ENCODE measurements around the gene UBE2E1.
"Not testable (repeated sequence)": the region's sequence is repeated elsewhere in the genome, so short reads cannot be mapped to it uniquely, and the experiment has no call there.

Gene UBE2E1

DNA sequence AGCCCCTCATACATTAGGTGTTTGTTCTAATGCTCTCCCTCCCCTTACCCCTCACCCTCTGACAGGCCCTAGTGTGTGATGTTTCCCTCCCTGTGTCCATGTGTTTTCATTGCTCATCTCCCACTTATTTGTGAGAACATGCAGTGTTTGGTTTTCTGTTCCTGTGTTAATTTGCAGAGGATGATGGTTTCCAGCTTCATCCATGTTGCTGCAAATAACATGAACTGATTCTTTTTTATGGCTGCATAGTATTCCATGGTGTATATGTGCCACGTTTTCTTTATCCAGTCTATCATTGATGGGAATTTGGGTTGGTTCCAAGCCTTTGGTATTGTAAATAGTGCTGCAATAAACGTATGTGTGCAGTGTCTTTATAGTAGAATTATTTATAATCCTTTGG lies 43.7 kb downstream of the UBE2E1 start:
- not testable (repeated sequence) for H3K27ac ChIP-seq (ENCODE audit: low read depth, low read length); H3K4me3 ChIP-seq (ENCODE audit: low read depth, low read length); H3K4me1 ChIP-seq (ENCODE audit: control insufficient read depth, insufficient read depth, low read length, unreplicated experiment); H2AFZ ChIP-seq (ENCODE audit: low read length, unreplicated experiment); H3K27me3 ChIP-seq (ENCODE audit: insufficient read depth, low read length); H3K36me3 ChIP-seq (ENCODE audit: insufficient read depth, low read length)
- H3K79me2 ChIP-seq (ENCODE audit: control insufficient read depth, insufficient read depth, low read length, unreplicated experiment), result peaks cover 51% of the 10 kb centered on the region

DNA sequence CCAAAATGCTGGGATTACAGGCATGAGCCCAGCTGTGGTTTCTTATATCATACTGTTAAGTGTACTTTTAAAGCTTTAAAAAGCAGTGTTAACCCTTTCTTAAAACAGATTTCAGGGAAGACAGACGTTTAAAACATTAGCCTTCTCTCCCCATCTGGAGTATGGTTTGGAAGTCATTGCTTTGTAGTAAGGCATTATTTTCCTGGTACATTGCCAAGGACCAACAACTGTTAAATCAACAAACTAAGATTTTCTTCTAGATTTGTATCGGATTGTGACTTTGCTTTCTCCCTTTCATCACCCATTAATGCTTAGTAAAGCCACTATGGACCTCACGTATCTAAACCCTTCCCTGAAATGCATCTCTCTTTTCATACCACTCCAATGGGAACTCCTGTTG lies 50.5 kb downstream of the UBE2E1 start:
- no peaks in the 10 kb centered on the region; the same call in 1 of the 2 replicates for H3K36me3 ChIP-seq (ENCODE audit: insufficient read depth, low read length)
- H3K27ac ChIP-seq (ENCODE audit: low read depth, low read length), result no peak overlapping the region
- H2AFZ ChIP-seq (ENCODE audit: low read length, unreplicated experiment), result no peak overlapping the region
- H3K79me2 ChIP-seq (ENCODE audit: control insufficient read depth, insufficient read depth, low read length, unreplicated experiment), result peaks cover 66% of the 10 kb centered on the region
- no peak overlapping the region for H3K4me3 ChIP-seq (ENCODE audit: low read depth, low read length)
- H3K27me3 ChIP-seq (ENCODE audit: insufficient read depth, low read length), result no peaks in the 10 kb centered on the region
- peaks cover 9% of the 10 kb centered on the region for H3K4me1 ChIP-seq (ENCODE audit: control insufficient read depth, insufficient read depth, low read length, unreplicated experiment)

DNA sequence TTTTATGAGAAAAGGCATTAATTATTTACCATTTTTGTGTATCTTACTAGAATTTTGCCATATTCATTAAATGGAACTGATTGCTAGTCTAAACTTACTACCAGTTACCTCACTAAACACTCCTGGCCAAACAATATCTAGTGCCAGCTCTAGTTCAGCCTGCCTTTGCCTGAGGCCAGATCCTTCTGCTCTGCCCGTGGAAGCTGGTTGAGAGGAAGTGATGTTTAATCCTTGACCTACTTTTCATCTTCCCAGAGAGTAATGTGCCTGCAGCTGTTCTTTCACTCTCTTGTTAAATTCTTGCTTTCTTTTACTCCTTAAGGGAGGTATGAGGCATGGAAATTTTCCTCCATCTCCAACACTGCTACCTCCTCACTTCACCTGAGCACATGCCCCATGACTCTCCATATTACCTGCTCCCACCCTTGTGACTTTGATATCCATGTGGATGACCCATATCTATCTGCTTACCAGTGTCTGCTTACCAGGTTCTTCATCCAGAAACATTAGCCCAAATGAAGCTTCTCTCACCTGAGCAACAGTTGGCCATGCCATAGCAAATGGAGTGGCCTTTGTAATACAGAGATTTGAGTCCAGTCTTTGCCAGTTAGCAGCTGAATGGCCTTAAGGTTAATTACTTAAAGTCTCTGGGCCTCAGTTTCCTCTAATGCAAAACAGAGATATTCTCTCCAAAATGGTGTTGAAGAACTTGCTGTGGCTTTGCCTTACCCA lies 53.4 kb downstream of the UBE2E1 start:
- H3K4me3 ChIP-seq (ENCODE audit: low read depth, low read length), result no peak overlapping the region
- peaks cover 60% of the 10 kb centered on the region for H3K79me2 ChIP-seq (ENCODE audit: control insufficient read depth, insufficient read depth, low read length, unreplicated experiment)
- no peak overlapping the region for H2AFZ ChIP-seq (ENCODE audit: low read length, unreplicated experiment)
- H3K4me1 ChIP-seq (ENCODE audit: control insufficient read depth, insufficient read depth, low read length, unreplicated experiment), result peaks cover 17% of the 10 kb centered on the region
- no peaks in the 10 kb centered on the region for H3K27me3 ChIP-seq (ENCODE audit: insufficient read depth, low read length)
- H3K36me3 ChIP-seq (ENCODE audit: insufficient read depth, low read length), result no peaks in the 10 kb centered on the region
- no peak overlapping the region for H3K27ac ChIP-seq (ENCODE audit: low read depth, low read length)

DNA sequence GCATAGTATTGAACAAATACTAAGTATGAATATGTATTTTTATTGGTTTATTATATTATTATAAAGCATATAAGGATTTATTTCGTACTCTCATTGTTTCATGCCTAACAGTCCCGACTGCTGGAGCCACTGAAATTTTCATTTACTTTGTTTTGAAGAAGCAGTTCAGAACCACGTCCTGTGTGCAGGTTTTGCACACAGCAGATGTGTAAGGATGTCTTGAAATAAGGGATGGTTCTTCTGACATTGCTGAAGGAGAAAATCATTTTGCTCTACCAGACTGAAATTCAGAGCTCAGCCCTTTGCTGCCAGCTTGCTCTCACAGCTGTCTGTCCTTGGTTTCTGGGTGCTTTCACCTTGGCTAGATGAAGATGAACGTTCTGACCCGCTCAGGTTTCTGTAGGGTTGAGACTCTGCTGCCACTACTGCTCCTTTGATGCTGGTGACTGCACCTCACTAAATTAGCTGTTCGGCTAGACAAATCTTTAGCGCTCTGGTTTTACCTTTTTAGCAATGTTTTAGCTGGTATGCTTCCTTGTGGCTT lies 54.2 kb downstream of the UBE2E1 start:
- no peaks in the 10 kb centered on the region for H3K36me3 ChIP-seq (ENCODE audit: insufficient read depth, low read length)
- no peak overlapping the region for H2AFZ ChIP-seq (ENCODE audit: low read length, unreplicated experiment)
- no peak overlapping the region for H3K27ac ChIP-seq (ENCODE audit: low read depth, low read length)
- H3K27me3 ChIP-seq (ENCODE audit: insufficient read depth, low read length), result no peaks in the 10 kb centered on the region
- no peak overlapping the region for H3K4me3 ChIP-seq (ENCODE audit: low read depth, low read length)
- peaks cover 56% of the 10 kb centered on the region for H3K79me2 ChIP-seq (ENCODE audit: control insufficient read depth, insufficient read depth, low read length, unreplicated experiment)
- H3K4me1 ChIP-seq (ENCODE audit: control insufficient read depth, insufficient read depth, low read length, unreplicated experiment), result peaks cover 23% of the 10 kb centered on the region

DNA sequence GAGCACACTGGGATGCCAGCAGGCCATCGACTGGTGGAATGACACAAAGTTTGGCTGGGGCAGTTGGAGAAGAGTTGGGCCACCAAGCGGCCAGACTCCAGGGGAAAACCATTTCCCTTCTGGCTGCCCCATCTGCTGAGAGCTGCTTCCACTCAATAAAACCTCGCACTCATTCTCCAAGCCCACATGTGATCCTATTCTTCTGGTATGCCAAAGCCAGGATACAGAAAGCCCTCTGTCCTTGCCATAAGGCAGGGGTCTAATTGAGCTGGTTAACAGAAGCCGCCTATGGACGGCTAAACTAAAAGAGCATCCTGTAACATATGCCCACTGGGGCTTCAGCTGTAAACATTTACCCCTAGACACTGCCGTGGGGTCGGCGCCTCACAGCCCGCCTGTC lies 55.9 kb downstream of the UBE2E1 start:
- Histone ChIP-seq H3K4me1 (ENCODE audit: control insufficient read depth, insufficient read depth, low read length, unreplicated experiment) (peaks cover 40% of the 10 kb centered on the region), H3K4me3 (ENCODE audit: low read depth, low read length) (no peak overlapping the region), H3K36me3 (ENCODE audit: insufficient read depth, low read length) (no peaks in the 10 kb centered on the region), H2AFZ (ENCODE audit: low read length, unreplicated experiment) (no peak overlapping the region), H3K27me3 (ENCODE audit: insufficient read depth, low read length) (no peaks in the 10 kb centered on the region), H3K27ac (ENCODE audit: low read depth, low read length) (no peak overlapping the region), H3K79me2 (ENCODE audit: control insufficient read depth, insufficient read depth, low read length, unreplicated experiment) (peaks cover 59% of the 10 kb centered on the region)

DNA sequence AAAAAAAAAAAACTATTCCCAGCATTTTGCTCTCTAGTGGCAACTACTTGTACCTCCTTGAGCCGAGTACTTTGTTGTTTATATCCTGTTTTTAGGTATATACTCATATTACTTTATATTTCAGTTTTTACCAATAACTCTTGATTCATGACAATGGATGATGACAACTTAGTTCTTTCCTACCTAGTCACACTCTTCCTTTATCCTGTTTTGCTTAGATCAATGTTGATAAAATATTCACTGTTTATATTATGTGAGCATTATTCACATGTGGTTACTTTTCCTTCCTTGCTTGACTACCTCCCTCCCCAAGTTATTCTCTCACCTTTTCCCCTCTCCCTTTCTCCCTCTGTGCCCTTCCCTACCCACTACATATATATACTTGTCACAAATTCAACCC lies 57.3 kb downstream of the UBE2E1 start:
- H3K4me1 ChIP-seq (ENCODE audit: control insufficient read depth, insufficient read depth, low read length, unreplicated experiment), result peaks cover 41% of the 10 kb centered on the region
- H3K79me2 ChIP-seq (ENCODE audit: control insufficient read depth, insufficient read depth, low read length, unreplicated experiment), result peaks cover 56% of the 10 kb centered on the region

DNA sequence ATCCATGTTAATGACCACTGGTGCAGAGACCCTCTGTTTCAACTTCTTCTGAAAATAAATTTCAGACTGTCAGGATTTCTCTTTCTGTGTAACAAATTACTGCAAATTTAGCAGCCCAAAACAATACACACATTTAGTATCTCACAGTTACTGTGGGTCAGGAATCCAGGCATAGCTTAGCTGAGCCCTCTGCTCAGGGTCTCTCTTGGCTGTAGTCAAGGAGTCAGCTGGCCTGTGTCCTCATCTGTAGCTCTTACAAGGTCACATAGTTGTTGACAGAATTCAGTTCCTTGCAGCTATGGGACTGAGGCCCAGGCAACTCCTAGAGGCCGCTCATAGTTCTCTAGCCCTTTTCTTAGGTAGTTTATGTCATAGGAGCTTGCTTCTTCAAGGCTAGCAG lies 59.2 kb downstream of the UBE2E1 start:
- no peaks in the 10 kb centered on the region for H3K27me3 ChIP-seq (ENCODE audit: insufficient read depth, low read length)
- peaks cover 36% of the 10 kb centered on the region for H3K4me1 ChIP-seq (ENCODE audit: control insufficient read depth, insufficient read depth, low read length, unreplicated experiment)
- H2AFZ ChIP-seq (ENCODE audit: low read length, unreplicated experiment), result no peak overlapping the region
- H3K79me2 ChIP-seq (ENCODE audit: control insufficient read depth, insufficient read depth, low read length, unreplicated experiment), result peaks cover 53% of the 10 kb centered on the region
- no peak overlapping the region for H3K4me3 ChIP-seq (ENCODE audit: low read depth, low read length)
- H3K36me3 ChIP-seq (ENCODE audit: insufficient read depth, low read length), result no peaks in the 10 kb centered on the region
- H3K27ac ChIP-seq (ENCODE audit: low read depth, low read length), result no peak overlapping the region

More for the DNA sequence above, 57.3 kb downstream of the UBE2E1 start:
- Histone ChIP-seq H3K36me3 (ENCODE audit: insufficient read depth, low read length) (no peaks in the 10 kb centered on the region), H3K27me3 (ENCODE audit: insufficient read depth, low read length) (no peaks in the 10 kb centered on the region), H3K4me3 (ENCODE audit: low read depth, low read length) (no peak overlapping the region), H3K27ac (ENCODE audit: low read depth, low read length) (no peak overlapping the region), H2AFZ (ENCODE audit: low read length, unreplicated experiment) (no peak overlapping the region)

DNA sequence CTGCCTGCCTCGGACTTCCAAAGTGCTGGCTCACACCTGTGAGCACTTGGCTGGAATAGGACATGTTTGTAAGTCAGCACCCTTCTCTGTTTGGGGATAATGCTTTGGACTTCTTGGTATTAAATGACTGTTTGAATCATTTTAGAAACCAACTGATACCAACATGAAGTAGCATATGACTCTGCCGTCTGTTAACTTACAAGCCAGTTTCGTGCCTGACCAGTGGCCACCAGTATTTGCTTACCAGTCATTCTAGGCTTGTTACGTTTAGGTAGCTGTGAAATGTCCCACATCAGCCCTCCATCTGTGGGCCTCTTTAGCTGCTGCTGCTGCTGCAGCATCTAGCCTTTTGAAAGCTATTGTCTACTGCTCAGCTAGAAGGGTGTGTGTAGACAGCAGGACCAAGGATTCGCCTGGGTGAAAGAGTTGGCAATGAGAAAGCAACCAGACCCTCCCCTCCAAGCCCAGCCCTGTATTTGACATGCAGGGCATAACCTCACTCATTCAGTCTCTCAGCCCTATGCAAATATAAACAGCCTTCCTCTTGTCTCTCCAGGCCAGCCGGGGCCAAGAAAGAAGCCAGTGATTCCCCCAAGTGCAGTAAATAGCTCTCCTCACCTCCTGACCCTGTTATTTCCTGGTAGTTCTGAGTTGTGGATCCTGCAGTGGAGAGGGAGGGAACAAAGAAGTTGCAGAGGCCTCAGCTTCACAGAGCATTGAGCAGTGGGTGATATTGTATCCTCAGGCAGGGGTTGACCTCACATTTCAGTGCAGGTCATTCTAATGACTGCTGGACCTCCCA lies 60.0 kb downstream of the UBE2E1 start:
- no peaks in the 10 kb centered on the region for H3K27me3 ChIP-seq (ENCODE audit: insufficient read depth, low read length)
- no peak overlapping the region for H3K27ac ChIP-seq (ENCODE audit: low read depth, low read length)
- H3K4me3 ChIP-seq (ENCODE audit: low read depth, low read length), result no peak overlapping the region
- H3K79me2 ChIP-seq (ENCODE audit: control insufficient read depth, insufficient read depth, low read length, unreplicated experiment), result peaks cover 47% of the 10 kb centered on the region
- no peaks in the 10 kb centered on the region for H3K36me3 ChIP-seq (ENCODE audit: insufficient read depth, low read length)
- H2AFZ ChIP-seq (ENCODE audit: low read length, unreplicated experiment), result no peak overlapping the region
- H3K4me1 ChIP-seq (ENCODE audit: control insufficient read depth, insufficient read depth, low read length, unreplicated experiment), result peaks cover 36% of the 10 kb centered on the region

DNA sequence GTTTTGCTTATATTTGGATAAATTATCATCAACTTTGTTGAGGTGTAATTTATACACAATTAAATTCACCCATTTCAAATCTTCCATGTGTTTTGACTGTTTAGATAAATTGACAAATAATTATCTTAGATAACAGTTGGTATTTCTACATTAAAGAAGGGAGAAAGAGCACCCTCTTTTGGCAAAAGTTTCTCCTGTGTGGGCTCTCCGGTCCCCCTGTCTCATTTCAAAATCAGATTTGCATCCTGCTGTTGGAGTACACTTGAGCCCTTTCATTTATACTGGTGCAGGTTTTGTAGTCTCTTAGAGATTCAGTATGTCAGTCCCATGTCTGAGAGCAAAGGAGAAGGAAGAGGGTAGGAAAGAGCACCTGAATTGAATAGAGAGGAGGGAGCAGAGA lies 61.6 kb downstream of the UBE2E1 start:
- H3K27ac ChIP-seq (ENCODE audit: low read depth, low read length), result no peak overlapping the region
- H2AFZ ChIP-seq (ENCODE audit: low read length, unreplicated experiment), result no peak overlapping the region
- peaks cover 34% of the 10 kb centered on the region for H3K79me2 ChIP-seq (ENCODE audit: control insufficient read depth, insufficient read depth, low read length, unreplicated experiment)
- no peaks in the 10 kb centered on the region for H3K27me3 ChIP-seq (ENCODE audit: insufficient read depth, low read length)
- H3K4me1 ChIP-seq (ENCODE audit: control insufficient read depth, insufficient read depth, low read length, unreplicated experiment), result peaks cover 36% of the 10 kb centered on the region
- H3K36me3 ChIP-seq (ENCODE audit: insufficient read depth, low read length), result no peaks in the 10 kb centered on the region
- H3K4me3 ChIP-seq (ENCODE audit: low read depth, low read length), result no peak overlapping the region

DNA sequence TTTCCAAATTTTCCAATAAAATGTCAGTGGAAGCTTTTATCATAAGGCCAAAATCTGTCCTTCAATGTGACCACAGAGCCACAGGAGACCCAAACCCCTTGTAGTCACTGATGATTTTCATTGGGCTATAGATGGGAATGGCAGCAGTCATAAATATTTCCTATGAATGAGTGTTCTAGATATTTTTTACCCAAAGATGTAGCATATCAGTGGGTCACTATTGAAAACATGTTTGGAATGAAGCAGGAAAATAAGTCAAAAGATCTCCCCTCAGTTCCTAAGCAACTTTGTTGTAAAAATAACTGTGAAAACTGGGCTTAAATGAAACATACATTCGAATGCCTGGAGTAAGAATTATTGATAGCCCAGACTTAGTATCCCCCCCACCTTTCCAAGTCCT lies 62.1 kb downstream of the UBE2E1 start:
- Histone ChIP-seq H3K27me3 (ENCODE audit: insufficient read depth, low read length) (no peaks in the 10 kb centered on the region), H3K4me1 (ENCODE audit: control insufficient read depth, insufficient read depth, low read length, unreplicated experiment) (peaks cover 36% of the 10 kb centered on the region), H3K27ac (ENCODE audit: low read depth, low read length) (no peak overlapping the region), H3K79me2 (ENCODE audit: control insufficient read depth, insufficient read depth, low read length, unreplicated experiment) (peaks cover 31% of the 10 kb centered on the region), H3K4me3 (ENCODE audit: low read depth, low read length) (no peak overlapping the region), H3K36me3 (ENCODE audit: insufficient read depth, low read length) (no peaks in the 10 kb centered on the region), H2AFZ (ENCODE audit: low read length, unreplicated experiment) (no peak overlapping the region)

Data from ACC112 (cell line).